Mesodermal cell (in vitro differentiated cells): ENCODE results near the gene GPR82. TPM values are rescaled to one million over a fixed set of nuclear protein-coding genes. Genes with fewer than 3 reads are reported as not detected.
"Not testable (repeated sequence)": the region's sequence is repeated elsewhere in the genome, so short reads cannot be mapped to it uniquely, and the experiment has no call there.

Experiments
- H3K27ac ChIP-seq: 2 replicates; pipeline ENCODE4 v1.7.0; 2013; ENCODE audit warnings: mild to moderate bottlenecking, low read depth, low read length, moderate library complexity; ENCODE audit not compliant: severe bottlenecking
- H3K36me3 ChIP-seq: 2 replicates; pipeline ENCODE4 v1.7.1; 2013; ENCODE audit warnings: mild to moderate bottlenecking, low read length, moderate library complexity; ENCODE audit not compliant: control insufficient read depth, insufficient read depth
- H3K4me1 ChIP-seq: one replicate; pipeline ENCODE4 v1.7.1; 2013; ENCODE audit warnings: mild to moderate bottlenecking, low read length; ENCODE audit not compliant: insufficient read depth, control insufficient read depth, poor library complexity, severe bottlenecking
- H3K4me3 ChIP-seq: 2 replicates; pipeline ENCODE4 v1.7.0; 2013; ENCODE audit warnings: low read length, control low read depth, mild to moderate bottlenecking; ENCODE audit not compliant: insufficient read depth, poor library complexity, severe bottlenecking; ENCODE audit errors: extremely low read depth
- H3K9me3 ChIP-seq: 2 replicates; pipeline ENCODE4 v1.7.1; 2013; ENCODE audit warnings: mild to moderate bottlenecking, low read length, moderate library complexity; ENCODE audit not compliant: control insufficient read depth
- WGBS, 2 experiments: methylation state at CpG; one replicate each; pipeline ENCODE4 v1.1.5; 2013; ENCODE audit warnings: missing lambda C conversion rate in 2 of 2; ENCODE audit not compliant: insufficient coverage in 2 of 2; 5-methylcytosine and 5-hydroxymethylcytosine counted together
- polyA plus RNA-seq, 2 experiments: library from polyadenylated mRNA; stranded (reverse); fragments of 50-300 nt; gene quantifications; one replicate each; pipeline ENCODE4 v1.2.3, GENCODE V29; 2013

The GPR82 gene
- polyA plus RNA-seq (2013, experiment 1 of 2), result not detected
- polyA plus RNA-seq (2013, experiment 2 of 2), result not detected

- no peak within 1 kb of the TSS for H3K4me3 ChIP-seq
- no CpG with 5 or more reads among the region's 2 CpGs for WGBS, 2 experiments
- H3K36me3 ChIP-seq, result peaks cover 16% of the 10 kb centered on the region
Measured at GRCh38 chrX:41723826-41724225, at the start of gene GPR82. Gene GPR82, plus strand, starts transcription at chrX:41724181. Its CDS starts 2,846 bp downstream, at chrX:41727027.

GRCh38 chrX:41676361-41676760 lies 47.6 kb upstream of the GPR82 start:
- 94 to 96% methylated on average over 5 to 9 of the region's 15 CpGs for WGBS, 2 experiments

More at GRCh38 chrX:41723826-41724225, at the start of gene GPR82:
- no peak within 1 kb of the TSS for H3K27ac ChIP-seq
- no peaks in the 10 kb centered on the region for H3K4me1 ChIP-seq
- peaks cover 4% of the 10 kb centered on the region for H3K9me3 ChIP-seq

GRCh38 chrX:41677183-41678060 lies 46.6 kb upstream of the GPR82 start:
- Histone ChIP-seq H3K4me1 (no peaks in the 10 kb centered on the region), H3K27ac (no peak overlapping the region), H3K9me3 (no peaks in the 10 kb centered on the region), H3K36me3 (no peaks in the 10 kb centered on the region), H3K4me3 (no peak overlapping the region)
- WGBS, 2 experiments, result 100% methylated on average over 1 to 2 of the region's 6 CpGs

More at GRCh38 chrX:41676361-41676760, 47.6 kb upstream of the GPR82 start:
- H3K27ac ChIP-seq, H3K4me1 ChIP-seq, H3K9me3 ChIP-seq, H3K4me3 ChIP-seq, H3K36me3 ChIP-seq: not testable (repeated sequence)

- Histone ChIP-seq H3K4me3 (no peak overlapping the region), H3K4me1 (no peaks in the 10 kb centered on the region), H3K27ac (no peak overlapping the region), H3K9me3 (no peaks in the 10 kb centered on the region), H3K36me3 (no peaks in the 10 kb centered on the region)
- WGBS, 2 experiments, result 83 to 100% methylated on average over 1 of the region's 3 CpGs
Measured at GRCh38 chrX:41684138-41684537, 39.8 kb upstream of the GPR82 start.

- Histone ChIP-seq H3K9me3 (no peaks in the 10 kb centered on the region), H3K4me1 (no peaks in the 10 kb centered on the region), H3K4me3 (no peak overlapping the region), H3K36me3 (no peaks in the 10 kb centered on the region), H3K27ac (no peak overlapping the region)
- no CpG with 5 or more reads among the region's 2 CpGs for WGBS, 2 experiments
Measured at GRCh38 chrX:41684940-41685339, 39.0 kb upstream of the GPR82 start.

- H3K4me1 ChIP-seq, result no peaks in the 10 kb centered on the region
- no peak overlapping the region for H3K27ac ChIP-seq
- H3K9me3 ChIP-seq, result no peaks in the 10 kb centered on the region
- no peaks in the 10 kb centered on the region for H3K36me3 ChIP-seq
- WGBS, 2 experiments, result no CpG with 5 or more reads among the region's 4 CpGs
- no peak overlapping the region for H3K4me3 ChIP-seq
Measured at GRCh38 chrX:41686788-41687187, 37.2 kb upstream of the GPR82 start.

GRCh38 chrX:41688156-41688555 lies 35.8 kb upstream of the GPR82 start:
- Histone ChIP-seq H3K9me3 (no peaks in the 10 kb centered on the region), H3K4me1 (no peaks in the 10 kb centered on the region), H3K27ac (no peak overlapping the region), H3K4me3 (no peak overlapping the region), H3K36me3 (no peaks in the 10 kb centered on the region)
- no CpG with 5 or more reads among the region's 2 CpGs for WGBS, 2 experiments

GRCh38 chrX:41688835-41689234 lies 35.1 kb upstream of the GPR82 start, which contains the start of gene GPR34:
Gene GPR34, plus strand, starts transcription at chrX:41688973. Its CDS starts 6,661 bp downstream, at chrX:41695634.
- Histone ChIP-seq H3K36me3 (no peaks in the 10 kb centered on the region), H3K4me1 (no peaks in the 10 kb centered on the region), H3K4me3 (no peak within 1 kb of the TSS), H3K27ac (no peak within 1 kb of the TSS), H3K9me3 (no peaks in the 10 kb centered on the region)
- WGBS, 2 experiments, result 90% methylated on average over 5 of the region's 8 CpGs; no CpG with 5 or more reads in 1 of the 2 experiments

GRCh38 chrX:41689711-41690110 lies 34.3 kb upstream of the GPR82 start:
- Histone ChIP-seq H3K27ac (no peak overlapping the region), H3K4me3 (no peak overlapping the region), H3K9me3 (no peaks in the 10 kb centered on the region), H3K36me3 (no peaks in the 10 kb centered on the region), H3K4me1 (no peaks in the 10 kb centered on the region)
- no CpG with 5 or more reads among the region's 3 CpGs for WGBS, 2 experiments

- no CpG with 5 or more reads among the region's 1 CpG for WGBS, 2 experiments
- Histone ChIP-seq H3K9me3 (no peaks in the 10 kb centered on the region), H3K27ac (no peak overlapping the region), H3K4me3 (no peak overlapping the region), H3K4me1 (no peaks in the 10 kb centered on the region), H3K36me3 (no peaks in the 10 kb centered on the region)
Measured at GRCh38 chrX:41692162-41692749, 31.7 kb upstream of the GPR82 start.

- no peaks in the 10 kb centered on the region for H3K9me3 ChIP-seq
- H3K27ac ChIP-seq, result no peak overlapping the region
- no peaks in the 10 kb centered on the region for H3K4me1 ChIP-seq
- WGBS, 2 experiments, result no CpG with 5 or more reads among the region's 3 CpGs
- no peaks in the 10 kb centered on the region for H3K36me3 ChIP-seq
- H3K4me3 ChIP-seq, result no peak overlapping the region
Measured at GRCh38 chrX:41693024-41693423, 31.0 kb upstream of the GPR82 start.
